ENCODE results near the gene POLA1.

GRCh38 chrX:25017667-25018247 is 324.0 kb downstream of the POLA1 start:
- TF ChIP-seq CTCF (IDR thresholded peaks at IDR 0.05; ENCODE audit: low read length) (no peak), EZH2 (optimal IDR thresholded peaks at IDR 0.05; ENCODE audit: low read depth, low read length) (no peak)

Measured in MM.1S (cell line).